ENCODE results near the gene MMP24.

Gene MMP24

GRCh38 chr20:35299780-35300179 lies 73.3 kb downstream of the MMP24 start:
- DNase-seq (ENCODE audit: low spot score): no peak
- POLR2A ChIA-PET (ENCODE audit: low non-redundant PET): no interaction called here
- peak overlapping the region; percentile 12 for H3K27ac ChIP-seq
- CTCF ChIA-PET: interaction anchor here (0.6 to 1.5 kb wide), 3 partner anchors 9 to 40 kb away, joined by 3 to 5 read pairs (median 3); no protein-coding TSS in a partner anchor
- TF ChIP-seq CTCF (conservative IDR thresholded peaks at IDR 0.05; ENCODE audit: low read depth): no peak

- no peak for DNase-seq (ENCODE audit: low spot score)
- ChIA-PET CTCF (interaction anchor here (1.5 kb wide), 1 partner anchor 29 kb away, joined by 5 read pairs; no protein-coding TSS in a partner anchor), POLR2A (ENCODE audit: low non-redundant PET) (no interaction called here)
- peak overlapping the region; percentile 20; the same call in 1 of the 2 replicates for H3K27ac ChIP-seq
- TF ChIP-seq CTCF (conservative IDR thresholded peaks at IDR 0.05; ENCODE audit: low read depth): no peak
Measured at GRCh38 chr20:35300469-35301262, 74.2 kb downstream of the MMP24 start.

GRCh38 chr20:35301426-35301825 lies 74.9 kb downstream of the MMP24 start:
- DNase-seq (ENCODE audit: low spot score): no peak
- TF ChIP-seq CTCF (conservative IDR thresholded peaks at IDR 0.05; ENCODE audit: low read depth): no peak
- ChIA-PET CTCF (interaction anchor here (1.1 to 5.3 kb wide), 5 partner anchors 28 to 156 kb away, joined by 3 to 52 read pairs (median 7); no protein-coding TSS in a partner anchor), POLR2A (ENCODE audit: low non-redundant PET) (no interaction called here)
- H3K27ac ChIP-seq: no peak overlapping the region

- ChIA-PET POLR2A (ENCODE audit: low non-redundant PET) (interaction anchor here (0.6 to 0.8 kb wide), 2 partner anchors 18 to 123 kb away, joined by 3 read pairs; partner anchors contain the start of gene EIF6), CTCF (interaction anchor here (0.6 to 5.3 kb wide), 23 partner anchors 11 to 239 kb away, joined by 3 to 52 read pairs (median 6); partner anchors contain the start of genes CEP250, EIF6, FAM83C and GDF5)
- peak overlapping the region; percentile 100 for H3K27ac ChIP-seq
- DNase-seq (ENCODE audit: low spot score): peak; percentile 51
- no peak for TF ChIP-seq CTCF (conservative IDR thresholded peaks at IDR 0.05; ENCODE audit: low read depth)
Measured at GRCh38 chr20:35302421-35303335, 76.2 kb downstream of the MMP24 start.

- POLR2A ChIA-PET (ENCODE audit: low non-redundant PET): interaction anchor here (0.8 kb wide), 1 partner anchor 19 kb away, joined by 3 read pairs; the partner anchor contains the start of gene EIF6
- peak overlapping the region; percentile 100 for H3K27ac ChIP-seq
- CTCF ChIA-PET: interaction anchor here (0.6 to 5.3 kb wide), 36 partner anchors 9 to 1654 kb away, joined by 3 to 52 read pairs (median 5); partner anchors contain the start of genes CEP250, EIF6, FAM83C and GDF5
- DNase-seq (ENCODE audit: low spot score): no peak
- TF ChIP-seq CTCF (conservative IDR thresholded peaks at IDR 0.05; ENCODE audit: low read depth): no peak
Measured at GRCh38 chr20:35303382-35303734, 76.9 kb downstream of the MMP24 start.

Data from RWPE1 (cell line).